WERI-Rb-1 (cell line): ENCODE data around the gene ZYX.

ENCODE experiments used
- DNase-seq: peaks from one replicate; pipeline ENCODE4 v3.0.0-alpha.2; 2020
- H3K27ac ChIP-seq: fragments of 250-450 bp; sonication (Bioruptor Pico); 2 replicates; pipeline ENCODE4 v1.5.1; 2020; ENCODE audit warnings: mild to moderate bottlenecking, moderate library complexity
- H3K27me3 ChIP-seq: fragments of 250-450 bp; sonication (Bioruptor Pico); 2 replicates; pipeline ENCODE4 v1.5.1; 2021; ENCODE audit warnings: mild to moderate bottlenecking, low read depth, moderate library complexity; ENCODE audit not compliant: insufficient read depth, severe bottlenecking
- H3K36me3 ChIP-seq: fragments of 250-450 bp; sonication (Bioruptor Pico); 2 replicates; pipeline ENCODE4 v1.5.1; 2020; ENCODE audit warnings: mild to moderate bottlenecking, moderate library complexity
- H3K4me3 ChIP-seq: 2 replicates; pipeline ENCODE4 v1.5.1; 2011; ENCODE audit warnings: low read depth, mild to moderate bottlenecking, control low read depth, low read length
- H3K9me3 ChIP-seq: fragments of 250-450 bp; sonication (Bioruptor Pico); 2 replicates; pipeline ENCODE4 v1.5.1; 2021; ENCODE audit warnings: mild to moderate bottlenecking, moderate library complexity; ENCODE audit not compliant: severe bottlenecking
- TF ChIP-seq, protein P1 (sequence below): IDR thresholded peaks from 2 replicates; pipeline ENCODE4 v1.5.1; 2011; ENCODE audit warnings: low read depth, mild to moderate bottlenecking, control low read depth, inconsistent platforms, low read length

ZYX gene

DNA sequence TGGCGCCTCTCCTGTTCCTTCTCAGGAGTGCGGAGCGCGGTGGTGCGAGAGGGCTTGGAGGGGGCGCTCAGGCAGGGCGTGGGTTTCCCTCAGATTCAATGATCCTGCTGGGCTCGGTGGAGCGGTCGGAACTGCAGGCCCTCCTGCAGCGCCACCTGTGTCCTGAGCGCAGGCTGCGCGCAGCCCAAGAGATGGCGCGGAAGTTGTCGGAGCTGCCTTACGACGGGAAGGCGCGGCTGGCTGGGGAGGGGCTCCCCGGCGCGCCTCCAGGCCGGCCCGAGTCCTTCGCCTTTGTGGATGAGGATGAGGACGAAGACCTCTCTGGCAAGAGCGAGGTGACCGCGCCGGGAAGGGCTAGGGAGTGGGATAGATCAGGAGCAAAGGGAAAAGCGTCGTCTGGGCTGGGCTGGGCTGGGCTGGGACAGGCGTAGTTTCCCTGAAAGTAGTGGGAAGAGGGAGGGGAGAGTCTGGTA is 35.7 kb upstream of the ZYX start:
- Histone ChIP-seq H3K9me3 (no peaks in the 10 kb centered on the region), H3K36me3 (no peaks in the 10 kb centered on the region), H3K27ac (no peak overlapping the region), H3K4me3 (peak overlapping the region; percentile 44), H3K27me3 (no peaks in the 10 kb centered on the region)
- peak; percentile 87 for DNase-seq
- TF ChIP-seq, protein P1, sequence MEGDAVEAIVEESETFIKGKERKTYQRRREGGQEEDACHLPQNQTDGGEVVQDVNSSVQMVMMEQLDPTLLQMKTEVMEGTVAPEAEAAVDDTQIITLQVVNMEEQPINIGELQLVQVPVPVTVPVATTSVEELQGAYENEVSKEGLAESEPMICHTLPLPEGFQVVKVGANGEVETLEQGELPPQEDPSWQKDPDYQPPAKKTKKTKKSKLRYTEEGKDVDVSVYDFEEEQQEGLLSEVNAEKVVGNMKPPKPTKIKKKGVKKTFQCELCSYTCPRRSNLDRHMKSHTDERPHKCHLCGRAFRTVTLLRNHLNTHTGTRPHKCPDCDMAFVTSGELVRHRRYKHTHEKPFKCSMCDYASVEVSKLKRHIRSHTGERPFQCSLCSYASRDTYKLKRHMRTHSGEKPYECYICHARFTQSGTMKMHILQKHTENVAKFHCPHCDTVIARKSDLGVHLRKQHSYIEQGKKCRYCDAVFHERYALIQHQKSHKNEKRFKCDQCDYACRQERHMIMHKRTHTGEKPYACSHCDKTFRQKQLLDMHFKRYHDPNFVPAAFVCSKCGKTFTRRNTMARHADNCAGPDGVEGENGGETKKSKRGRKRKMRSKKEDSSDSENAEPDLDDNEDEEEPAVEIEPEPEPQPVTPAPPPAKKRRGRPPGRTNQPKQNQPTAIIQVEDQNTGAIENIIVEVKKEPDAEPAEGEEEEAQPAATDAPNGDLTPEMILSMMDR = peak; percentile 89

DNA sequence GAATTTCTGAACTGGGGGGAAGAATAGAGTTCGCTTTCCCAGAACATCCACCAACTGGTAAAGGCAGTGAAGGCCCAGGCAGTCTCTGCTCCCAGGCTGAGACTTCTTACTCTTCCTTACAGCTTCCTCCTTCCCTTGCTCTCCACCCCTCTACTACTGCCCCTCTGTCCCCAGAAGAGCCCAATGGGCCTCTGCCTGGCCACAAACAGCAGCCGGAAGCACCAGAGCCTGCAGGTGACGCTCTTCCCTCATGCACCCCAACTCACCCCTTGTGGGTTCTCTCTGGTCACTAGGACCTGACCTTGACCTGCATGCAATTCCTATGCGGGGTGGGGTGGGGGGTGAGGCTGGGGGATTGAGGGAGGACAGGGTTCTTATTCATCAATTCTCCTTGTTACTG is 35.1 kb upstream of the ZYX start:
- no peak overlapping the region for H3K4me3 ChIP-seq
- no peaks in the 10 kb centered on the region for H3K36me3 ChIP-seq
- TF ChIP-seq, protein P1 = 0 out of 2 replicates have a peak, but pooled peaks have one; percentile 11
- no peak overlapping the region for H3K27ac ChIP-seq
- no peaks in the 10 kb centered on the region for H3K9me3 ChIP-seq
- no peaks in the 10 kb centered on the region for H3K27me3 ChIP-seq
- no peak for DNase-seq

DNA sequence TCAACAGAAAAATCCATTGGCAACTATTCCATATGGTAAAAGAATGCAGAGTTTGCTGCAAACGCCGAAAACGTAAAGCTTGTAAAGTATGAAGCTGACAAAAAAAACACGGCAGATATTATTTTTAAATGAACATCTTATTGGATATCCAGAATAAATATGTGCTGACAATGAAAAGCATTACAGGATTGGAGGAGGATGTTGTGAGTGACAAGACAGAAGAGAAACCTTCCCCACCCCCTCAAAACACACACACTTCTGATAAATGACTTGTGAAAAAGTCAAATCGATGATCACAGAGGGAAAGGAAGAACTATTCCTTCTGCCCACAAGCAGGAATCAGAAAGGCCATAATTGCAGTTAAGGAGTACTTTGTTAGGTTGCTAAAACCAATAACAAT is 33.2 kb upstream of the ZYX start:
- no peak for DNase-seq
- Histone ChIP-seq H3K4me3 (no peak overlapping the region), H3K27ac (no peak overlapping the region), H3K27me3 (no peaks in the 10 kb centered on the region), H3K36me3 (no peaks in the 10 kb centered on the region), H3K9me3 (no peaks in the 10 kb centered on the region)
- TF ChIP-seq, protein P1 = no peak

DNA sequence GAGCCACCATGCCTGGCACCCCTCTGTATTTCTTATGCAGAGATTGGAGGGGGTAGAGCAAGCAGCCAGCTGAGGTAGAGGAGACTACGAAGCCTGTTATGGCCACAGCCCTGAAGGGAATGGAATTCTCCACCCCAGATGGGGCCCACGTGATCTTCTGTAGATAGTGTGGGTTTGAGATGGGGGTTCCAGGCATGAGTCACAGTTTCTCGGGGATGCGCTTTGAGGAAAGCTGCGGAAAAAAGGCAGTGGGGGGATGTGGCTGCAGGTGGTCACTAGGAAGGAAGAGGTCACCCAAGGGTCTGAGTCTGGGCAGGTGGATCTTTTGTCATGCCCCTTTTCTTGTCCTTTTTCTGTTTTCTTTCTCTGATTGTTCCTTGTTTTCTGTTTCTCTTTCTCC is 30.1 kb upstream of the ZYX start:
- TF ChIP-seq, protein P1 = no peak
- H3K36me3 ChIP-seq = no peaks in the 10 kb centered on the region
- H3K27ac ChIP-seq = no peak overlapping the region
- H3K4me3 ChIP-seq = no peak overlapping the region
- H3K9me3 ChIP-seq = no peaks in the 10 kb centered on the region
- no peak for DNase-seq
- H3K27me3 ChIP-seq = no peaks in the 10 kb centered on the region

DNA sequence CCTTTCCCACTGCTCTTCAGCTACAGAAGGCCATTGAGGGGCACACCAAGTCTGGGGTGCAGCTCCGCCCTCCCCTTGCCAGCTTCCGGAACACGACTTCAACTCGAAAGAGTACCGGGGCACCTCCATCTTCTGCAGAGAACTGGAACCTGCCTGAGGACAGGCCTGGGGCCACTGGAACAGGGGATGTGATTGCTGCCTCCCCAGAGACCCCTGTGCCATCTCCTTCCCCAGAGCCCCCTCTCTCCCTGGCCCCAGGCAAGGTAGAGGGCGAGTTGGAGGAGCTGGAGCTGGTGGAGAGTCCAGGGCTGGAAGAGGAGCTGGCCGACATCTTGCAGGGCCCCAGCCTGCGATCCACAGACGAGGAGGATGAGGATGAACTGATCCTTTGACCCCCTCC is 29.6 kb upstream of the ZYX start:
- no peak for DNase-seq
- no peaks in the 10 kb centered on the region for H3K9me3 ChIP-seq
- TF ChIP-seq, protein P1 = no peak
- H3K4me3 ChIP-seq = no peak overlapping the region
- H3K36me3 ChIP-seq = no peaks in the 10 kb centered on the region
- H3K27me3 ChIP-seq = no peaks in the 10 kb centered on the region
- no peak overlapping the region for H3K27ac ChIP-seq

DNA sequence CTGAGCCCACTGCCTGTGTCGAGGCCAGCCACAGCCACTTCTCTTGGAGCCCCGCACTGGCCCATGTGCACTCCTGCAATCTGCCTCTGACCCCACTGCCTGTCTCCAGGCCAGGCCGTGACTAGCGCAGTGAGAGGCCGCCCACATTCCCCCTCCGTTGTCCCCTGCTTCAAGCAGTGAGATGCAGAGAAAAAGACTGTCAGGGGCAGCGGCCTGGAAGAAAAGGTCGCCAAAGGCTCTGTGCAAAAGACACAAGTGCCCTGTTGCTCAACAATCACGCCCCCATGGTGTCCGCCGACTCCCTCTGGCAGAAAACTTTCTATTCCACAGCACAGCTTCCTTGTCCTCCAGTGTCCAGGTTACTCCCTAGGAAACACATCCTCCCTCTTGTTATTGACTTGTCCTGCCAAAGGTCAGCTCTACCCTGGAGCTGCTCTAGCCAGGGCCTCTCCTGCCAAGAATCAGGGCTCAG is 28.6 kb upstream of the ZYX start:
- no peak for DNase-seq
- no peak overlapping the region for H3K27ac ChIP-seq
- no peaks in the 10 kb centered on the region for H3K9me3 ChIP-seq
- no peak overlapping the region for H3K4me3 ChIP-seq
- TF ChIP-seq, protein P1 = no peak
- no peaks in the 10 kb centered on the region for H3K36me3 ChIP-seq
- no peaks in the 10 kb centered on the region for H3K27me3 ChIP-seq
